G401 (cell line): Measurements from ENCODE around the gene ADAMTS1. TPM values are rescaled to one million over a fixed set of nuclear protein-coding genes. Genes with fewer than 3 reads are reported as not detected.
A peak's percentile ranks its signal among the peaks of the same experiment; 100 is the strongest.

Experiments
- DNase-seq: peaks from one replicate; pipeline ENCODE4 v3.0.0-alpha.2; 2015; ENCODE audit warnings: low spot score
- in situ Hi-C: cut with HindIII; loops from 2 replicates; pipeline ENCODE4 v1.10.0; 2016; ENCODE audit warnings: low sequenced_read_pairs, mixed read lengths
- total RNA-seq: library from RNA; depleted of rRNA; stranded (reverse); fragments of >200 nt; shearing (Covaris generic); gene quantifications from 2 replicates; pipeline ENCODE4 v1.2.3, GENCODE V29; 2014

Gene ADAMTS1
- total RNA-seq, 1 experiment from 2014 or later: 86.8 TPM

- DNase-seq: peak; percentile 70
These were observed 1.1 kb upstream of the ADAMTS1 start for GRCh38 chr21:26846036-26846931.

GRCh38 chr21:26845759-26846035, 488 bp upstream of the ADAMTS1 start:
- in situ Hi-C loops: no loop called here

More at GRCh38 chr21:26846036-26846931, 1.1 kb upstream of the ADAMTS1 start:
- in situ Hi-C loops: no loop called here

GRCh38 chr21:26844258-26845065, 747 bp downstream of the ADAMTS1 start:
- DNase-seq: peak; percentile 38
- in situ Hi-C loops: no loop called here

More at GRCh38 chr21:26845759-26846035, 488 bp upstream of the ADAMTS1 start:
- DNase-seq: peak; percentile 47

- in situ Hi-C loops: no loop called here
- peak; percentile 40 for DNase-seq
These were observed 1.3 kb downstream of the ADAMTS1 start for GRCh38 chr21:26843933-26844257.

GRCh38 chr21:26842974-26843932, 2.0 kb downstream of the ADAMTS1 start:
- in situ Hi-C loops: no loop called here
- DNase-seq: peak; percentile 86

- DNase-seq: no peak
- in situ Hi-C loops: no loop called here
These were observed 2.9 kb downstream of the ADAMTS1 start for GRCh38 chr21:26842300-26842699.

- in situ Hi-C loops: no loop called here
- DNase-seq: no peak
These were observed 4.3 kb downstream of the ADAMTS1 start for GRCh38 chr21:26840912-26841311.

GRCh38 chr21:26840201-26840600, 5.0 kb downstream of the ADAMTS1 start:
- DNase-seq: no peak
- in situ Hi-C loops: no loop called here

- DNase-seq: no peak
- in situ Hi-C loops: no loop called here
These were observed 7.7 kb downstream of the ADAMTS1 start for GRCh38 chr21:26837539-26837938.

- in situ Hi-C loops: no loop called here
- no peak for DNase-seq
These were observed 8.7 kb downstream of the ADAMTS1 start for GRCh38 chr21:26836528-26836927.

- in situ Hi-C loops: no loop called here
- no peak for DNase-seq
These were observed 9.4 kb downstream of the ADAMTS1 start for GRCh38 chr21:26835714-26836265.

GRCh38 chr21:26835027-26835713, 10.0 kb downstream of the ADAMTS1 start:
- in situ Hi-C loops: no loop called here
- DNase-seq: peak; percentile 34

GRCh38 chr21:26834181-26834905, 10.9 kb downstream of the ADAMTS1 start:
- in situ Hi-C loops: no loop called here

GRCh38 chr21:26833460-26833939, 11.7 kb downstream of the ADAMTS1 start:
- DNase-seq: no peak
- in situ Hi-C loops: no loop called here

More at GRCh38 chr21:26834181-26834905, 10.9 kb downstream of the ADAMTS1 start:
- DNase-seq: peak; percentile 39

- in situ Hi-C loops: no loop called here
- DNase-seq: no peak
These were observed 12.2 kb downstream of the ADAMTS1 start for GRCh38 chr21:26833011-26833410.

GRCh38 chr21:26832546-26832945, 12.7 kb downstream of the ADAMTS1 start:
- in situ Hi-C loops: no loop called here
- no peak for DNase-seq

GRCh38 chr21:26826801-26827200, 18.4 kb downstream of the ADAMTS1 start:
- in situ Hi-C loops: no loop called here
- no peak for DNase-seq

- in situ Hi-C loops: no loop called here
- DNase-seq: no peak
These were observed 24.7 kb downstream of the ADAMTS1 start for GRCh38 chr21:26820509-26820908.
